ENCODE data around the gene FLRT1.

The FLRT1 gene

DNA sequence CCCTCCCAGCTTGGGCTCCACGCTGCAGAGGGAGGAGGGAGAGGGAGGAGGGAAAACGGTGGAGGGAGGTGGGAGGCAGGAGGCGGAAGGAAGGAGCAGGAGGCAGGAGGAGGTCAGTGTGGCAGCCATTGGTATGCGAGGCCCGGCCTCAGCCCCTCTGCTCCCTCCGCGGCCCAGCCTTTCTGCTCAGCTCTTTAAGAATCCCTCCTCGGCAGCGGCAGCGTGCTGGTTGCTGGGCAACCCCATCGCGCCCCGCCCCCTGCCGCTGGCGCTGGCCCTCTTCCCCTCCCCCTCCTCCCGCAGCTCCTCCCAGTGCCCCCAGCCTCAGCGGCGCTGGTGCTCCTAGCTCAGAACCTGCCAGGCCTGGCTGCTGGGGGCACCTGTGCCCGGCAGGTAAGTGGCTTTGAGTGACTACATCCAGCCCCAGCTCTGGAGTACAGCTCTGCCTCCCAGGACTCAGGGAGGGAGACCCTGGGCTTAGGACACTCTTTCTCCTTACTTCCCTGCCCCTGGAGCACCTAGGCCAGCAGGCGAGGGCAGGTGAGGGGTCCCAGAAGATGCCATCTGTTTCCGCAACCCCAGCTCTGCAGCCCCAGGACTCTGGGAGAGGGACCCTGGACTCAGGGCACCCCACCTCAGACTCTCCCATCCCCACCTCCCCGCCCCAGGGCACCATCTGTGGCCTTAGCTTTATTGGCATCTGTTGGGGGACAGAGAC is 7.2 kb upstream of the FLRT1 start:
- in situ Hi-C loops (cut with MboI; ENCODE audit: low sequenced_read_pairs, unreplicated experiment): no loop called here
- TF ChIP-seq, protein P1, sequence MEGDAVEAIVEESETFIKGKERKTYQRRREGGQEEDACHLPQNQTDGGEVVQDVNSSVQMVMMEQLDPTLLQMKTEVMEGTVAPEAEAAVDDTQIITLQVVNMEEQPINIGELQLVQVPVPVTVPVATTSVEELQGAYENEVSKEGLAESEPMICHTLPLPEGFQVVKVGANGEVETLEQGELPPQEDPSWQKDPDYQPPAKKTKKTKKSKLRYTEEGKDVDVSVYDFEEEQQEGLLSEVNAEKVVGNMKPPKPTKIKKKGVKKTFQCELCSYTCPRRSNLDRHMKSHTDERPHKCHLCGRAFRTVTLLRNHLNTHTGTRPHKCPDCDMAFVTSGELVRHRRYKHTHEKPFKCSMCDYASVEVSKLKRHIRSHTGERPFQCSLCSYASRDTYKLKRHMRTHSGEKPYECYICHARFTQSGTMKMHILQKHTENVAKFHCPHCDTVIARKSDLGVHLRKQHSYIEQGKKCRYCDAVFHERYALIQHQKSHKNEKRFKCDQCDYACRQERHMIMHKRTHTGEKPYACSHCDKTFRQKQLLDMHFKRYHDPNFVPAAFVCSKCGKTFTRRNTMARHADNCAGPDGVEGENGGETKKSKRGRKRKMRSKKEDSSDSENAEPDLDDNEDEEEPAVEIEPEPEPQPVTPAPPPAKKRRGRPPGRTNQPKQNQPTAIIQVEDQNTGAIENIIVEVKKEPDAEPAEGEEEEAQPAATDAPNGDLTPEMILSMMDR (IDR thresholded peaks at IDR 0.05; ENCODE audit: borderline replicate concordance, control extremely low read depth, extremely low read depth, insufficient read depth, missing control alignments): no peak
- no peak for DNase-seq (ENCODE audit: low spot score)

GRCh38 chr11:64029773-64030172 is 6.0 kb upstream of the FLRT1 start:
- no peak for DNase-seq (ENCODE audit: low spot score)
- in situ Hi-C loops (cut with MboI; ENCODE audit: low sequenced_read_pairs, unreplicated experiment): no loop called here
- TF ChIP-seq, protein P1 (IDR thresholded peaks at IDR 0.05; ENCODE audit: borderline replicate concordance, control extremely low read depth, extremely low read depth, insufficient read depth, missing control alignments): no peak

- TF ChIP-seq, protein P1 (IDR thresholded peaks at IDR 0.05; ENCODE audit: borderline replicate concordance, control extremely low read depth, extremely low read depth, insufficient read depth, missing control alignments): no peak
- in situ Hi-C loops (cut with MboI; ENCODE audit: low sequenced_read_pairs, unreplicated experiment): no loop called here
- no peak for DNase-seq (ENCODE audit: low spot score)
Measured at GRCh38 chr11:64031001-64031400, 4.7 kb upstream of the FLRT1 start.

DNA sequence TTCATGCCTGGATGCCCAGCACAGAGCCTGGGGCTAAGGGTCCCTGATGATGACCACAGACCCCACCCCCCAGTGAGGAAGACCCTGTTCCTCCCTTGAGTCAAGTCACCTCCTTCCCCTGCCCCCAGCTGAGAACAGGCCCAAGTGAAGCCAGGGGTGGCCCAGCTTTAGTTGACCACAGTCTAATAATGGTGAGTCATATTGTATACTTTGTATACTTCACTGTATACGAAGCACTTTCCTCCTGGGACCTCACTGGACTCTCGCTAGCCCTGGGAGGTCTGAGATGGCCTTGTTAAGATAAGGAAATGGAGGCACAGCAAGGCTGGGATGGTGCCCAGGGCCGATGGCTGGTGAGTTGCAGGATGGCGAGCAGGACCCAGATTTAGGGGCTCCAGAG is 3.7 kb upstream of the FLRT1 start:
- in situ Hi-C loops (cut with MboI; ENCODE audit: low sequenced_read_pairs, unreplicated experiment): no loop called here
- TF ChIP-seq, protein P1 (IDR thresholded peaks at IDR 0.05; ENCODE audit: borderline replicate concordance, control extremely low read depth, extremely low read depth, insufficient read depth, missing control alignments): no peak
- DNase-seq (ENCODE audit: low spot score): no peak

DNA sequence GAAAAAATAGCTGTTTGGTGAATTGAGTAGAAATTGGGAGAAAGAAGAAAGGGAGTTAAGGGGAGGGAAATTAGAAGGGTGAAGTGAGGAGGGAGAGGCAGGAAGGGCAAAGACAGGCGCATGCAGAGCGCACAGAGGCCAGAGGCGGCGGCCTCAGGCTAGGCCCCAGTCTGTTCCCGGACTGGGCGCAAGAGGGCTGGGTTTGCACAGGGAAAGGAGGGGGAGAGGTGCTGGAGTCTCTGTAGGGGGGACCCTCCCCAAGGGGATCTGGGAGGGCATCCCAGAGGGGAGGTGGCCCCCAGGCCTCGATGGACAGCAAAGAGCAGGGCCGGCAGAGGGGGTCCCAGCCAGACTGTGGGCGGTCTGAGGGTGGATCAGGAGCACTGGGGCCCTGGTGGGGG is 1.3 kb upstream of the FLRT1 start:
- no peak for DNase-seq (ENCODE audit: low spot score)
- in situ Hi-C loops (cut with MboI; ENCODE audit: low sequenced_read_pairs, unreplicated experiment): no loop called here
- TF ChIP-seq, protein P1 (IDR thresholded peaks at IDR 0.05; ENCODE audit: borderline replicate concordance, control extremely low read depth, extremely low read depth, insufficient read depth, missing control alignments): no peak

DNA sequence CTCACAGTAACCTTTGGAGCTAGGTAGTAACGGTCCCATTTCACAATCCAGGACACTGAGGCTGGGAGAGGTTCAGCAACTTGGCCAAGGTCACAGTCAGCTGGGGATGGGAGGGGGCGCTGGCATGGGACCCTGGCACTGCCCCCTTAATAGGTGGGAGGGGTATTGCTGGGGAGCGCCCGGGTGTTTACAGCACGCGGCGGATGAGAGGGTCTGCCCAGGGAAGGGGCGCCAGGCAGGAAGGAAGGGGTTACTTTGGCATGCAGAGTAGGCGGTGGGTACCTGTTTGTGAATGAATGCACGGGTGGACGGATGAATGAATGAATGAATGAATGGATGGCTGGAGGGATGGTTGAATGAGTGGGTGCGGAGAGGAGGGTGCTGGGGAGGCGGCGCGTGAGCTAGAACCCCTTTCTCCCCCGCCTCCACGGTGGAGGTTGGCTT is 628 bp upstream of the FLRT1 start:
- TF ChIP-seq, protein P1 (IDR thresholded peaks at IDR 0.05; ENCODE audit: borderline replicate concordance, control extremely low read depth, extremely low read depth, insufficient read depth, missing control alignments): no peak
- in situ Hi-C loops (cut with MboI; ENCODE audit: low sequenced_read_pairs, unreplicated experiment): no loop called here
- DNase-seq (ENCODE audit: low spot score): no peak

All from GM13976 (cell line).